Measurements from ENCODE around the gene KIAA1217. TPM values are rescaled to one million over a fixed set of nuclear protein-coding genes. Genes with fewer than 3 reads are reported as not detected.

Gene KIAA1217
- total and polyA plus RNA-seq, 2 donors from 2014 or later, result 10.4 to 63.8 TPM

GRCh38 chr10:24344695-24345463, 135.9 kb downstream of the KIAA1217 start:
- intact Hi-C loops (cut with DNase I), result no loop called here
- Histone ChIP-seq H3K27ac (ENCODE audit: low read depth in 2 of 2, low read length in 2 of 2) (peak overlapping the region in 1 of 2 donors; percentile 13), H3K4me1 (ENCODE audit: control insufficient read depth in 2 of 3, insufficient read depth in 2 of 3, low read depth in 1 of 3, low read length in 3 of 3) (peaks cover 0 to 9% (median 6%) of the 10 kb centered on the region in 3 donors), H3K4me3 (ENCODE audit: low read length in 3 of 3) (no peak overlapping the region), H3K27me3 (ENCODE audit: control insufficient read depth, insufficient read depth, low read length) (no peaks in the 10 kb centered on the region), H3K36me3 (ENCODE audit: control insufficient read depth in 2 of 3, insufficient read depth in 3 of 3, low read length in 3 of 3) (no peaks in the 10 kb centered on the region), H3K9me3 (ENCODE audit: control insufficient read depth in 2 of 3, insufficient read depth in 1 of 3, low read length in 3 of 3) (no peaks in the 10 kb centered on the region), H3K9ac (ENCODE audit: low read length in 3 of 3) (no peak overlapping the region)
- no peak for FAIRE-seq
- TF ChIP-seq, protein P1, sequence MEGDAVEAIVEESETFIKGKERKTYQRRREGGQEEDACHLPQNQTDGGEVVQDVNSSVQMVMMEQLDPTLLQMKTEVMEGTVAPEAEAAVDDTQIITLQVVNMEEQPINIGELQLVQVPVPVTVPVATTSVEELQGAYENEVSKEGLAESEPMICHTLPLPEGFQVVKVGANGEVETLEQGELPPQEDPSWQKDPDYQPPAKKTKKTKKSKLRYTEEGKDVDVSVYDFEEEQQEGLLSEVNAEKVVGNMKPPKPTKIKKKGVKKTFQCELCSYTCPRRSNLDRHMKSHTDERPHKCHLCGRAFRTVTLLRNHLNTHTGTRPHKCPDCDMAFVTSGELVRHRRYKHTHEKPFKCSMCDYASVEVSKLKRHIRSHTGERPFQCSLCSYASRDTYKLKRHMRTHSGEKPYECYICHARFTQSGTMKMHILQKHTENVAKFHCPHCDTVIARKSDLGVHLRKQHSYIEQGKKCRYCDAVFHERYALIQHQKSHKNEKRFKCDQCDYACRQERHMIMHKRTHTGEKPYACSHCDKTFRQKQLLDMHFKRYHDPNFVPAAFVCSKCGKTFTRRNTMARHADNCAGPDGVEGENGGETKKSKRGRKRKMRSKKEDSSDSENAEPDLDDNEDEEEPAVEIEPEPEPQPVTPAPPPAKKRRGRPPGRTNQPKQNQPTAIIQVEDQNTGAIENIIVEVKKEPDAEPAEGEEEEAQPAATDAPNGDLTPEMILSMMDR (IDR thresholded peaks at IDR 0.05; ENCODE audit: borderline replicate concordance, extremely low read depth, insufficient read depth), result no peak
- DNase-seq, result no peak

- Histone ChIP-seq H3K4me1 (ENCODE audit: control insufficient read depth in 2 of 3, insufficient read depth in 2 of 3, low read depth in 1 of 3, low read length in 3 of 3) (peaks cover 8 to 11% (median 11%) of the 10 kb centered on the region in 3 donors), H3K36me3 (ENCODE audit: control insufficient read depth in 2 of 3, insufficient read depth in 3 of 3, low read length in 3 of 3) (no peaks in the 10 kb centered on the region), H3K27me3 (ENCODE audit: control insufficient read depth, insufficient read depth, low read length) (no peaks in the 10 kb centered on the region), H3K9ac (ENCODE audit: low read length in 3 of 3) (no peak overlapping the region), H3K27ac (ENCODE audit: low read depth in 2 of 2, low read length in 2 of 2) (no peak overlapping the region), H3K9me3 (ENCODE audit: control insufficient read depth in 2 of 3, insufficient read depth in 1 of 3, low read length in 3 of 3) (no peaks in the 10 kb centered on the region), H3K4me3 (ENCODE audit: low read length in 3 of 3) (no peak overlapping the region)
- DNase-seq (no peak), FAIRE-seq (no peak)
- intact Hi-C loops (cut with DNase I), result no loop called here
- TF ChIP-seq, protein P1 (IDR thresholded peaks at IDR 0.05; ENCODE audit: borderline replicate concordance, extremely low read depth, insufficient read depth), result no peak
Observed at GRCh38 chr10:24346877-24347519, 138.1 kb downstream of the KIAA1217 start.

GRCh38 chr10:24349379-24350001, 140.6 kb downstream of the KIAA1217 start:
- no peaks in the 10 kb centered on the region for H3K36me3 ChIP-seq (ENCODE audit: control insufficient read depth in 2 of 3, insufficient read depth in 3 of 3, low read length in 3 of 3)
- TF ChIP-seq, protein P1 (IDR thresholded peaks at IDR 0.05; ENCODE audit: borderline replicate concordance, extremely low read depth, insufficient read depth), result no peak
- H3K9me3 ChIP-seq (ENCODE audit: control insufficient read depth in 2 of 3, insufficient read depth in 1 of 3, low read length in 3 of 3), result no peaks in the 10 kb centered on the region
- peak in 2 of 5 donors; percentile 45 to 52 for DNase-seq
- H3K27me3 ChIP-seq (ENCODE audit: control insufficient read depth, insufficient read depth, low read length), result no peaks in the 10 kb centered on the region
- peak overlapping the region in 1 of 2 donors; percentile 59 for H3K27ac ChIP-seq (ENCODE audit: low read depth in 2 of 2, low read length in 2 of 2)
- no peak overlapping the region for H3K4me3 ChIP-seq (ENCODE audit: low read length in 3 of 3)
- FAIRE-seq, result no peak
- intact Hi-C loops (cut with DNase I), result no loop called here
- H3K9ac ChIP-seq (ENCODE audit: low read length in 3 of 3), result no peak overlapping the region
- peaks cover 7 to 11% (median 8%) of the 10 kb centered on the region in 3 donors for H3K4me1 ChIP-seq (ENCODE audit: control insufficient read depth in 2 of 3, insufficient read depth in 2 of 3, low read depth in 1 of 3, low read length in 3 of 3)

Measured in kidney (tissue), 14 donors.